Nephron progenitor cell (in vitro differentiated cells): ENCODE measurements around the gene ACTL6B.
"Not testable (repeated sequence)": the region's sequence is repeated elsewhere in the genome, so short reads cannot be mapped to it uniquely, and the experiment has no call there.

Experiments used
- DNase-seq: peaks from one replicate; pipeline ENCODE4 v3.0.0; 2021
- H3K27ac Mint-ChIP-seq: 2 replicates; pipeline ENCODE4 v1.8.0; 2021; ENCODE audit warnings: mild to moderate bottlenecking, moderate library complexity, mixed read lengths
- H3K27me3 Mint-ChIP-seq: 2 replicates; pipeline ENCODE4 v1.8.0; 2021; ENCODE audit warnings: mild to moderate bottlenecking, low read depth, mixed read lengths; ENCODE audit not compliant: poor library complexity
- H3K36me3 Mint-ChIP-seq: 2 replicates; pipeline ENCODE4 v1.8.0; 2021; ENCODE audit warnings: low read depth, mixed read lengths
- H3K4me1 Mint-ChIP-seq: 2 replicates; pipeline ENCODE4 v1.8.0; 2021; ENCODE audit warnings: mixed read lengths
- H3K4me3 Mint-ChIP-seq: 2 replicates; pipeline ENCODE4 v1.8.0; 2021; ENCODE audit warnings: mild to moderate bottlenecking, moderate library complexity, mixed read lengths
- H3K9me3 Mint-ChIP-seq: 2 replicates; pipeline ENCODE4 v1.8.0; 2021; ENCODE audit warnings: mild to moderate bottlenecking, moderate library complexity, mixed read lengths
- CTCF ChIP-seq: fragments of 200-600 bp; sonication (generic); IDR thresholded peaks from 2 replicates; pipeline ENCODE4 v1.5.0; 2021; ENCODE audit warnings: antibody characterized with exemption

ACTL6B gene

DNA sequence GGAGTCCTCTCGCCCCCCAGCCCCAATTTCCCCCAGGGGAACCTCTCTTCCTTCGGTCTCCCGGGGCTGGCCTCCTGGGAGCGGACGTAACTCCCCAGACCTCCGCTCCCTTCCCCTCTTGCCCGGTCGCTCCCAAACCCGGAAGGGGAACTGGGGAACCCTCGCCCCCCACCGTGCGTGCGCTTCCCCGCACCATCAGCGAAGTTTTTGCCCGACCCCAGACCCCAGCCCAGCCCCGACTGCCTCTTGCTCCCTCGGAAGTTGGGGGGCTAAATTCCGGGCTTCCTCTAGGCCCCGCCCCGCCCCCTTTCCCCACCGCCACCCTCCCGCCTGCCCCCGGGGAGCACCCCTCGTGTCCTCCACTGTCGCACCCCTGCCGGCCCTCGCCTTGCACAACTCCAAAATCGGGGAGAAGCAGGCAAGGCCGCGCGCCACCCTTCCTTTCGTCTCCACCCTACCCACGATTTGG is 17.7 kb upstream of the ACTL6B start:
- peaks cover 8% of the 10 kb centered on the region for H3K36me3 Mint-ChIP-seq
- H3K4me3 Mint-ChIP-seq: peak overlapping the region; percentile 92
- DNase-seq: peak; percentile 46
- no peaks in the 10 kb centered on the region for H3K9me3 Mint-ChIP-seq
- H3K27me3 Mint-ChIP-seq: peaks cover 42% of the 10 kb centered on the region
- H3K27ac Mint-ChIP-seq: peak overlapping the region; percentile 59
- no peak for TF ChIP-seq CTCF
- peaks cover 17% of the 10 kb centered on the region for H3K4me1 Mint-ChIP-seq

GRCh38 chr7:100673302-100673941 is 17.2 kb upstream of the ACTL6B start, which contains the start of gene GNB2:
TSS of gene GNB2 (plus strand) at chr7:100673740. CDS start at chr7:100676266, 2,526 bp downstream.
- Mint-ChIP-seq H3K4me1 (peaks cover 16% of the 10 kb centered on the region), H3K27ac (peak within 1 kb of the TSS; percentile 99), H3K4me3 (peak within 1 kb of the TSS; percentile 92), H3K27me3 (peaks cover 43% of the 10 kb centered on the region), H3K9me3 (no peaks in the 10 kb centered on the region), H3K36me3 (peaks cover 7% of the 10 kb centered on the region)
- peak; percentile 100 for DNase-seq
- TF ChIP-seq CTCF: no peak

GRCh38 chr7:100671353-100672327 is 15.4 kb upstream of the ACTL6B start:
- no peak for DNase-seq
- Mint-ChIP-seq H3K27ac (no peak overlapping the region), H3K4me1 (peaks cover 5% of the 10 kb centered on the region), H3K36me3 (no peaks in the 10 kb centered on the region), H3K27me3 (peaks cover 54% of the 10 kb centered on the region), H3K4me3 (no peak overlapping the region), H3K9me3 (no peaks in the 10 kb centered on the region)
- no peak for TF ChIP-seq CTCF

DNA sequence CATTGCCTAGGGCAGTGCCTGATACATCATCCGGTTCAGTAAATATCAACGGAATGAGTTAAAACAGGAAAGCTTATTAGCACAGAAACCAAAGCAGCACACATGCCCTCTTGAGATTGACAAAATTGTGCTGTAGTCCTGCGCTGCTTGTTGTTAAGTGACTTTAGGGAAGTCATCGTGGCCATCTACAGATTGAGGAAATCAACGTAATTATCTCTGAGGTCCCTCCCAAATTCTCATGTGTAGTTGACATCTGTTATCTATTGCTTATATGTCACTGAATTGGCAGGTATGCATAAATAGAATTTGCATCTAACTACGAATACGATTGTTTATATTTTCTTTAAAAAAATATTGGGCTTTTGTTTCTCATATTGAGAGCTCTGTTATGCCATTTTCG is 13.8 kb upstream of the ACTL6B start:
- peaks cover 62% of the 10 kb centered on the region for H3K27me3 Mint-ChIP-seq
- H3K27ac Mint-ChIP-seq: no peak overlapping the region
- TF ChIP-seq CTCF: no peak
- no peak for DNase-seq
- H3K4me3 Mint-ChIP-seq: no peak overlapping the region
- H3K36me3 Mint-ChIP-seq: no peaks in the 10 kb centered on the region
- H3K4me1 Mint-ChIP-seq: no peaks in the 10 kb centered on the region
- H3K9me3 Mint-ChIP-seq: no peaks in the 10 kb centered on the region

DNA sequence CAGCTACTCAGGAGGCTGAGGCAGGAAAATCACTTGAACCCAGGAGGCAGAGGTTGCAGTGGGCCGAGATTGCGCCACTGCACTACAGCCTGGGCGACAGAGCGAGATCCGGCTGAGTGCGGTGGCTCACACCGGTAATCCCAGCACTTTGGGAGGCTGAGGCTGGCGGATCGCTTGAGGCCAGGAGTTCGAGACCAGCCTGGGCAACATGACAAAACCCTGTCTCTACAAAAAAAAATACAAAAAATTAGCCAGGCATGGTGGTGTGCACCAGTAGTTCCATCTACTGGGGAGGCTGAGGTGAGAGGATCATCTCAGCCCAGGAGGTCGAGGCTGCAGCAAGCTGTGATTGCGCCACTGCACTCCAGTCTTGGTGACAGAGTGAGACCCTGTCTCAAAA is 12.9 kb upstream of the ACTL6B start:
- not testable (repeated sequence) for H3K27ac Mint-ChIP-seq, DNase-seq, H3K9me3 Mint-ChIP-seq, H3K36me3 Mint-ChIP-seq, H3K4me3 Mint-ChIP-seq, H3K4me1 Mint-ChIP-seq
- peaks cover 62% of the 10 kb centered on the region for H3K27me3 Mint-ChIP-seq

DNA sequence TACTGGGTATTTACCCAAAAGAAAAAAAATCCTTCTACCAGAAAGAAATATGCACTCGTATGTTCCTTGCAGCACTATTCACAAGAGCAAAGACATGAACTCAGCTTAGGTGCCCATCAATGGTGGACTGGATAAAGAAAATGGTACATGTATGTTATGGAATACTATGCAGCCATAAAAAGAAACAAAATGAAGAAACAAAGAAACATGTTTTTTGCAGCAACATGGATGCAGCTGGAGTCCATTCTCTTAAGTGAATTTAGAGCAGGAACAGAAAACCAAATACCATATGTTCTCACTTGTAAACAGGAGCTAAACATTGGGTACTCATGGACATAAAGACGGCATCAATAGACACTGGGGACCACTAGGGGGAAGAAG is 11.8 kb upstream of the ACTL6B start:
- Mint-ChIP-seq H3K27me3 (peaks cover 63% of the 10 kb centered on the region), H3K4me3 (no peak overlapping the region), H3K36me3 (no peaks in the 10 kb centered on the region), H3K4me1 (no peaks in the 10 kb centered on the region), H3K27ac (no peak overlapping the region), H3K9me3 (no peaks in the 10 kb centered on the region)
- DNase-seq: no peak
- no peak for TF ChIP-seq CTCF
